H1 (cell line): Measurements from ENCODE around the gene KRTAP4-12.

Experiments
- BACH1 ChIP-seq: IDR thresholded peaks from 2 replicates; pipeline ENCODE4 v1.6.1; 2012; ENCODE audit warnings: low read length, improper control_type of control experiment
- EGR1 ChIP-seq: IDR thresholded peaks from 2 replicates; pipeline ENCODE4 v1.6.1; 2011; ENCODE audit warnings: low read depth, low read length, borderline replicate concordance
- EZH2 ChIP-seq: fragments of 200-600 bp; sonication (generic); IDR thresholded peaks from 2 replicates; pipeline ENCODE4 v1.7.1; 2012; ENCODE audit warnings: low read depth, mild to moderate bottlenecking, moderate library complexity, low read length, inconsistent platforms; ENCODE audit not compliant: severe bottlenecking
- GABPA ChIP-seq: IDR thresholded peaks from 2 replicates; pipeline ENCODE4 v1.6.1; 2011; ENCODE audit warnings: mild to moderate bottlenecking, low read length, moderate library complexity, borderline replicate concordance; ENCODE audit not compliant: insufficient read depth
- HDAC6 ChIP-seq: IDR thresholded peaks from one replicate; pipeline ENCODE4 v1.7.1; 2012; ENCODE audit warnings: low read depth, mild to moderate bottlenecking, inconsistent platforms, low read length, moderate library complexity
- POLR2A ChIP-seq, 2 experiments: IDR thresholded peaks; 1 replicate in 1 of 2; 2 replicates in 1 of 2; pipeline ENCODE4 v1.6.1; 2011; ENCODE audit warnings: low read depth in 2 of 2, low read length in 2 of 2, mild to moderate bottlenecking in 2 of 2; ENCODE audit errors: control extremely low read depth in 1 of 2
- POLR2AphosphoS5 ChIP-seq: IDR thresholded peaks from 2 replicates; pipeline ENCODE4 v1.6.1; 2011; ENCODE audit warnings: low read depth, low read length
- TCF12 ChIP-seq: IDR thresholded peaks from 2 replicates; pipeline ENCODE4 v1.6.1; 2011; ENCODE audit warnings: low read depth, mild to moderate bottlenecking, low read length
- TF ChIP-seq, protein P1 (sequence below), 3 experiments: IDR thresholded peaks; 1 replicate in 2 of 3; 2 replicates in 1 of 3; pipeline versions ENCODE4 v1.5.1 to v1.6.1; 2011; ENCODE audit warnings: low read length in 3 of 3, mild to moderate bottlenecking in 3 of 3, inconsistent platforms in 2 of 3, low read depth in 1 of 3, moderate library complexity in 1 of 3; ENCODE audit not compliant: insufficient read depth in 1 of 3; ENCODE audit errors: control extremely low read depth in 1 of 3

DNA sequence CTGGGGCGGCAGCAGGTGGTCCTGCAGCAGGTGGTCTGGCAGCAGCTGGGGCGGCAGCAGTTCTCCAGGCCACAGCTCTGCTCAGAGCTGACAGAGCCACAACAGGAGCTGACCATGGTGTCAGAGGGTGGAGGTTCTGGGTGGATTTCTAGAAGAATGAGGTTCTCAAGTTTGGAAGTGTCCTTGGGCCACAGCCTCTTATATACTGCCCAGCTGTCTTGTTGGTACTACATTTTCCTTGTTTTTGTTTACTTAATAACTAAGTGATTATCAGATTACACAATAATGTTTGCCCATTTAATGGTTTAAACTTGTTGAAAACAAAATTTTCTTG, 25.6 kb upstream of the KRTAP4-12 start, which contains the start of gene KRTAP4-5:
- TF ChIP-seq EGR1 (no peak), HDAC6 (no peak), GABPA (no peak), POLR2AphosphoS5 (no peak), EZH2 (no peak), POLR2A (IDR thresholded peaks at IDR 0.05; ENCODE audit: control extremely low read depth in 1 of 2, low read depth in 2 of 2, low read length in 2 of 2) (no peak), TCF12 (no peak), BACH1 (no peak)
- TF ChIP-seq, protein P1, sequence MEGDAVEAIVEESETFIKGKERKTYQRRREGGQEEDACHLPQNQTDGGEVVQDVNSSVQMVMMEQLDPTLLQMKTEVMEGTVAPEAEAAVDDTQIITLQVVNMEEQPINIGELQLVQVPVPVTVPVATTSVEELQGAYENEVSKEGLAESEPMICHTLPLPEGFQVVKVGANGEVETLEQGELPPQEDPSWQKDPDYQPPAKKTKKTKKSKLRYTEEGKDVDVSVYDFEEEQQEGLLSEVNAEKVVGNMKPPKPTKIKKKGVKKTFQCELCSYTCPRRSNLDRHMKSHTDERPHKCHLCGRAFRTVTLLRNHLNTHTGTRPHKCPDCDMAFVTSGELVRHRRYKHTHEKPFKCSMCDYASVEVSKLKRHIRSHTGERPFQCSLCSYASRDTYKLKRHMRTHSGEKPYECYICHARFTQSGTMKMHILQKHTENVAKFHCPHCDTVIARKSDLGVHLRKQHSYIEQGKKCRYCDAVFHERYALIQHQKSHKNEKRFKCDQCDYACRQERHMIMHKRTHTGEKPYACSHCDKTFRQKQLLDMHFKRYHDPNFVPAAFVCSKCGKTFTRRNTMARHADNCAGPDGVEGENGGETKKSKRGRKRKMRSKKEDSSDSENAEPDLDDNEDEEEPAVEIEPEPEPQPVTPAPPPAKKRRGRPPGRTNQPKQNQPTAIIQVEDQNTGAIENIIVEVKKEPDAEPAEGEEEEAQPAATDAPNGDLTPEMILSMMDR (IDR thresholded peaks at IDR 0.05; ENCODE audit: control extremely low read depth in 1 of 3, insufficient read depth in 1 of 3, low read depth in 1 of 3, low read length in 3 of 3): no peak
